ENCODE results near the gene ADPRHL1. TPM values are rescaled to one million over a fixed set of nuclear protein-coding genes. Genes with fewer than 3 reads are reported as not detected.
"Not testable (repeated sequence)": the region's sequence is repeated elsewhere in the genome, so short reads cannot be mapped to it uniquely, and the experiment has no call there.

ADPRHL1 gene
- total RNA-seq, 1 donor from 2014 or later: 11.3 TPM

DNA sequence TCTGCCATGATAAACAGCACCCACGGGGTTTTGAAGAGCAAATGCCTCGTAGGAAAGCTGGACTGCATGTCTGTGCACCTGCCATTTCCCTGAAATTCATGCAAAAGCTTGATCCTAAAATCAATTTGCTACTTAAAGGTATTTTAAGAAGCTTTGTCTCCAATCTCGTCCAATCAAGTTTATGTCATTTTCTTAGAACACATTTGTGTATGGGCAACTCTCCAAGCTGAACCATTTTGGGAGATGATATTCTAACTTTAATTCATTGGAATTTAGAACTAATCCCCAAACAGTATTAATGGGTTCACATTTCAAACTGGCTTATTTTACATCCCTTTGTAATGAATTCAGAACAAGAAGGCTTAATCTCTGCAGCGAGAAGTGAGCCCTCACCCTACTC lies 822 bp downstream of the ADPRHL1 start:
- TF ChIP-seq, protein P1, sequence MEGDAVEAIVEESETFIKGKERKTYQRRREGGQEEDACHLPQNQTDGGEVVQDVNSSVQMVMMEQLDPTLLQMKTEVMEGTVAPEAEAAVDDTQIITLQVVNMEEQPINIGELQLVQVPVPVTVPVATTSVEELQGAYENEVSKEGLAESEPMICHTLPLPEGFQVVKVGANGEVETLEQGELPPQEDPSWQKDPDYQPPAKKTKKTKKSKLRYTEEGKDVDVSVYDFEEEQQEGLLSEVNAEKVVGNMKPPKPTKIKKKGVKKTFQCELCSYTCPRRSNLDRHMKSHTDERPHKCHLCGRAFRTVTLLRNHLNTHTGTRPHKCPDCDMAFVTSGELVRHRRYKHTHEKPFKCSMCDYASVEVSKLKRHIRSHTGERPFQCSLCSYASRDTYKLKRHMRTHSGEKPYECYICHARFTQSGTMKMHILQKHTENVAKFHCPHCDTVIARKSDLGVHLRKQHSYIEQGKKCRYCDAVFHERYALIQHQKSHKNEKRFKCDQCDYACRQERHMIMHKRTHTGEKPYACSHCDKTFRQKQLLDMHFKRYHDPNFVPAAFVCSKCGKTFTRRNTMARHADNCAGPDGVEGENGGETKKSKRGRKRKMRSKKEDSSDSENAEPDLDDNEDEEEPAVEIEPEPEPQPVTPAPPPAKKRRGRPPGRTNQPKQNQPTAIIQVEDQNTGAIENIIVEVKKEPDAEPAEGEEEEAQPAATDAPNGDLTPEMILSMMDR (IDR thresholded peaks at IDR 0.05): no peak
- H3K27ac ChIP-seq: no peak overlapping the region
- no peaks in the 10 kb centered on the region for H3K27me3 ChIP-seq
- H3K9me3 ChIP-seq: no peaks in the 10 kb centered on the region
- no peaks in the 10 kb centered on the region for H3K4me1 ChIP-seq
- no peak overlapping the region for H3K4me3 ChIP-seq
- intact Hi-C loops (cut with DNase I): loop anchor here (5.0 kb wide), 1 partner anchor 175 kb away; no protein-coding TSS in a partner anchor
- DNase-seq (ENCODE audit: low spot score in 2 of 2): no peak
- peaks cover 19 to 35% of the 10 kb centered on the region in 2 donors for H3K36me3 ChIP-seq

DNA sequence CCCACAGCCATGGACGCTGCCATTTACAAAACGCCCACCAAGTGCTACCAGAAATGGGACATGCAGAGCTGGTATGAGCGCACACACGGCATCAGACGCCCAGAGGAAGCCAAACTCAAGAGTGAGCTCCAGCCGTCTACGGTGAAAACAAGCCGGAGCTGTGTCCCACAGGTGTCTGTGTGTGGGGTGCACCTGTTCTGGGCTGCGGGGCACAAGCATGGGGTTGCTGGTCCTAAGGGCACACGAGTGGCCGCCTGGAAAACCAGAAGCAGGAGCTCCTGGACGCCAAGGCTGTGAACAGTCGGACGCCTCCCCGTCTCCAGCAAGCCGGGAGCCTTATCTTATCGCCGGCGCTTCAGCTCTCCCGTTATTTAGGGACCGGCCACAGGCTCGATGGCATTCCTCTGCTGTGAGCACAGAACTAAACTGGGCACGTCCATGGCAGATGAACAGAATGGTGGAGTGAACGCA lies 1.3 kb downstream of the ADPRHL1 start:
- intact Hi-C loops (cut with DNase I): loop anchor here (2.0 to 5.0 kb wide), 2 partner anchors 57 to 175 kb away; no protein-coding TSS in a partner anchor
- Histone ChIP-seq H3K27ac (no peak overlapping the region), H3K4me3 (no peak overlapping the region), H3K9me3 (no peaks in the 10 kb centered on the region), H3K27me3 (no peaks in the 10 kb centered on the region), H3K4me1 (no peaks in the 10 kb centered on the region), H3K36me3 (peaks cover 17 to 31% of the 10 kb centered on the region in 2 donors)
- TF ChIP-seq, protein P1 (IDR thresholded peaks at IDR 0.05): no peak
- DNase-seq (ENCODE audit: low spot score in 2 of 2): peak in 1 of 2 donors; percentile 47

DNA sequence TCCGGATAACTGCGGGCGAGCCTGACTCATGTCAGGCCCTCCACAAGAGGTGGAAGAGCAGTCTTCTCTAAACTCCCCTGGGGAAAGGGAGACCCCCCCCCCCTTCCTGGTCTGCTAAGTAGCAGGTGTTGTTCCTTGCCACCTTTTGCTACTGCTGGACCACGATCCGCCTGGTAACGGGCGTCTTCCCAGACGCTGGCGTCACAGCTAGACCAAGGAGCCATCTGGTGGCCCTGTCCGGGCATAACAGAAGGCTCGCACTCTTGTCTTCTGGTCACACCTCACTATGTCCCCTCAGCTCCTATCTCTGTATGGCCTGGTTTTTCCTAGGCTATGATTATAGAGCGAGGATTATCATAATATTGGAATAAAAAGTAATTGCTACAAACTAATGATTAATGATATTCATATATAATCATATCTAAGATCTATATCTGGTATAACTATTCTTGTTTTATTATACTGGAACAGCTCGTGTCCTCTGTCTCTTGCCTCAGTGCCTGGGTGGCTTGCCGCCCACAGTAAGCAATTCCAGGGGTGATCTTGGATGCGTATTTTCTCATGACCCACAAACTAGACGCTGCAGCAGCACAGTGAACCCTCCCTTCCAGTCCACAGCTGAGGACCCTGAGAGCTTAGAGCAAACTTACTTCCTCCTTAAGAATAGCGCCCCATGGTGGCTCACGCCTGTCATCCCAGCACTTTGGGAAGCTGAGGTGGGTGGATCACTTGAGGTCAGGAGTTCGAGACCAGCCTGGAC lies 2.2 kb downstream of the ADPRHL1 start:
- peak in 1 of 2 donors; percentile 68 for DNase-seq (ENCODE audit: low spot score in 2 of 2)
- H3K27ac ChIP-seq, H3K4me3 ChIP-seq, H3K9me3 ChIP-seq, H3K4me1 ChIP-seq, H3K27me3 ChIP-seq: not testable (repeated sequence)
- TF ChIP-seq, protein P1 (IDR thresholded peaks at IDR 0.05): peak; percentile 44 to 56 (median 50)
- intact Hi-C loops (cut with DNase I): loop anchor here (2.0 to 5.0 kb wide), 2 partner anchors 56 to 174 kb away; no protein-coding TSS in a partner anchor
- H3K36me3 ChIP-seq: peaks cover 8 to 22% of the 10 kb centered on the region in 2 donors

DNA sequence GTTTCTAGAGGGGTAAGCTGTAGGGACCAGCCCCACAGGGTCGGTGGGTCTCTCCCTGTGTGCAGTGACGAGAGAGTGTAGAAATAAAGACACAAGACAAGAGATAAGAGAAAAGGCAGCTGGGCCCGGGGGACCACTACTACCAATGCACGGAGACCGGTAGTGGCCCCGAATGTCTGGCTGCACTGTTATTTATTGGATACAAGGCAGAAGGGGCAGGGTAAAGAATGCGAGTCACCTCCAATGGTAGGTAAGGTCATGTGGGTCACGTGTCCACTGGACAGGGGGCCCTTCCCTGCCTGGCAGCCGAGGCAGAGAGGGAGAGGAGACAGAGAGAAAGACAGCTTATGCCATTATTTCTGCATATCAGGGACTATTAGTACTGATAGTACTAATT lies 2.9 kb downstream of the ADPRHL1 start:
- peak in 1 of 2 donors; percentile 16 for DNase-seq (ENCODE audit: low spot score in 2 of 2)
- intact Hi-C loops (cut with DNase I): loop anchor here (2.0 to 5.0 kb wide), 2 partner anchors 56 to 173 kb away; no protein-coding TSS in a partner anchor
- H3K27ac ChIP-seq: not testable (repeated sequence)

DNA sequence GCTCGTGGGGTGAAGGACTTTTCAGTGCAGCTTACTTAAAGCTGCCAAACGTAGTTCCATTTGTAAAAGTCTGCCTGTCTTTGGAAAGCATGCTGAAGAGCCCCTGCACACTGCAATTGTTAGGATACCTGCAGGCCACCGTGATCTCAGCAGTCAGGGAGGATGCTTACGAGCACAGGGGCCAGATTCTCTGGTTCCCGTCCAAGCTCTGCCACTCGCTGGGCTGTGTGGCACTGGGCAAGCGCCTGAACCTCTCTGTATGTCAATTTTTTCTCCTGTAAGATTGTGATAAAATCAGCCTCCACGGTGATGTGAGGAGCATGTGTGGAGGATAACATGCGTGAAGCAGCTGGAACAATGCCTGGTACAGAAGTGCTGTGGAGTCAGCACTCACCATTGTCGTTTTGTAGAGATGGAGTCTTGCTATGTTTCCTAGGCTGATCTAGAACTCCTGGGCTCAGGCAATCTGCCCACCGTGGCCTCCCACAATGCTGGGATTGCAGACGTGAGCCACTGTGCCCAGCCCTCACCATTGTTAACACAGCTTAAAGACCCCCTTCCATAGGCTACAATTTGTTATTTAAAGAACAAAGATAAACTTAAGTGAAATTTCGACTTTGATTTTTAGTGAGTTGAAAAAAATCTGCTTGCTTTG lies 3.5 kb downstream of the ADPRHL1 start:
- Histone ChIP-seq H3K9me3 (no peaks in the 10 kb centered on the region), H3K4me3 (peak overlapping the region in 1 of 2 donors; percentile 0), H3K4me1 (no peaks in the 10 kb centered on the region), H3K36me3 (peaks cover 8 to 12% of the 10 kb centered on the region in 2 donors), H3K27me3 (no peaks in the 10 kb centered on the region), H3K27ac (no peak overlapping the region)
- TF ChIP-seq, protein P1 (IDR thresholded peaks at IDR 0.05): no peak
- DNase-seq (ENCODE audit: low spot score in 2 of 2): peak in 1 of 2 donors; percentile 40
- intact Hi-C loops (cut with DNase I): loop anchor here (2.0 to 5.0 kb wide), 2 partner anchors 55 to 173 kb away; no protein-coding TSS in a partner anchor

More for the DNA sequence above, 2.9 kb downstream of the ADPRHL1 start:
- H3K27me3 ChIP-seq, H3K4me3 ChIP-seq, H3K9me3 ChIP-seq, H3K4me1 ChIP-seq: not testable (repeated sequence)
- peaks cover 8 to 18% of the 10 kb centered on the region in 2 donors for H3K36me3 ChIP-seq
